Left ventricle myocardium inferior (tissue), 1 donor: Measurements from ENCODE around the gene NR2F1-AS1. TPM values are rescaled to one million over a fixed set of nuclear protein-coding genes. Genes with fewer than 3 reads are reported as not detected.

Experiments
- DNase-seq: peaks from one replicate; pipeline ENCODE4 v3.0.0-alpha.2; 2020
- H3K27ac ChIP-seq: fragments of 200-600 bp; replicated peaks from 2 replicates; pipeline ENCODE4 v1.8.0; 2021
- H3K27me3 ChIP-seq: fragments of 200-600 bp; 2 replicates; pipeline ENCODE4 v1.8.0; 2021; ENCODE audit warnings: low read depth
- H3K36me3 ChIP-seq: fragments of 200-600 bp; 2 replicates; pipeline ENCODE4 v1.8.0; 2021
- H3K4me1 ChIP-seq: fragments of 200-600 bp; 2 replicates; pipeline ENCODE4 v1.8.0; 2021
- H3K4me3 ChIP-seq: fragments of 200-600 bp; 2 replicates; pipeline ENCODE4 v1.8.0; 2021; ENCODE audit warnings: mild to moderate bottlenecking, moderate library complexity
- H3K9me3 ChIP-seq: fragments of 200-600 bp; replicated peaks from 2 replicates; pipeline ENCODE4 v1.8.0; 2021
- CTCF ChIP-seq: fragments of 200-600 bp; IDR thresholded peaks from 2 replicates; pipeline ENCODE4 v1.8.0; 2021; ENCODE audit warnings: antibody characterized with exemption, mild to moderate bottlenecking, borderline replicate concordance
- intact Hi-C: fragments of 100-400 bp; cut with micrococcal nuclease; formaldehyde crosslinking; loops from one replicate; pipeline ENCODE4 v1.11.0; 2022
- total RNA-seq: library from RNA; stranded (reverse); fragmentation: NEBNext Ultra II Directional; extraction: Animal tissue kit (Norgen Biotek cat#: 25700); gene quantifications from one replicate; pipeline ENCODE4 v1.2.1, GENCODE V29; 2021
- donor health status: DM: no; HTN: yes; CAD: no; lungs with severe emphysema.

The NR2F1-AS1 gene
- total RNA-seq, 1 donor from 2014 or later = 0.60 TPM

DNA sequence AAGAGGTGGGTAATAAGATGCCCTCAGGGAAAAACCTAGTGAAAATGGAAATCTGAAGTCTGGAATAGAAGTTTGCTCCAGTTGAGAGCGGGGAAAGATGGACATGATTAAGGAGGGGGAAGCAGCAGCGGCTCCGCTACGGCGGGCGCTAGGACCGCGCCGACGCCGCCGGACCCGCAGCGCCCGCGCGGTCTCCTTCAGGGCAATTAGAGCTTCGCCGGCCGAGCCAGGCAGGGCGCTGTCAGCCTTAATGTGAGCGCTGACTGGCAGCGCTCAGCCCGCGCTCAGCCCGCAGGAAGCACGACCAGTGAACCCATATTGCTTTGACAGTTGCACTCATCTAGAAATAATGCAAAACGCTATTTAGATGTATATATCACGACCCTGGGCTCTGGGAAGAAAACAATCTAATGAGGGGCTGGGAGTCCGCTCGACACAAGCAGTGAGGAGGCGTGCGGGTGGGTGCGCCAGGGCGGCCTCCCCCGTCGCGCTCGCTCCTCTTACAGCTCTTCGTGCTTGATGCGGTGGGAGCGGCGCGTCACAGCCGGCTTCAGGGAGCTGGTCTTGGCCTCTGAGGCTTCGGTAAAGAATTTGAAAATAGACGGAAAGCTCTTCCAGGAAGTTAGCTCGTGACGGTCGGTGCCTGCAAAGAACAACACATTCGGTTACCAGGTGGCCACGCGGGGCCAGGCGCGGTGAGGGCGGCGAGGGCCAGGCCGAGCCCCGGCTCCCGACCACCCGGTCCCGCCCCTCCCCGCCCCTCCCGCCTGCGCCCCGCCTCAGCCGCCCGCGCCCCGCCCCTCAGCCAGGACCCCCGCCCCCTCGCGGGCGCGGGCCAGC is 39.7 kb upstream of the NR2F1-AS1 start:
- no peaks in the 10 kb centered on the region for H3K36me3 ChIP-seq
- peaks cover 25% of the 10 kb centered on the region for H3K4me1 ChIP-seq
- DNase-seq = peak; percentile 61
- H3K27me3 ChIP-seq = no peaks in the 10 kb centered on the region
- peak; percentile 36 for TF ChIP-seq CTCF
- intact Hi-C loops = no loop called here
- H3K27ac ChIP-seq = peak overlapping the region; percentile 86
- H3K4me3 ChIP-seq = peak overlapping the region; percentile 85
- H3K9me3 ChIP-seq = no peaks in the 10 kb centered on the region

GRCh38 chr5:93616538-93617174 is 35.6 kb upstream of the NR2F1-AS1 start:
- TF ChIP-seq CTCF = no peak
- no peak overlapping the region for H3K4me3 ChIP-seq
- intact Hi-C loops = no loop called here
- no peaks in the 10 kb centered on the region for H3K9me3 ChIP-seq
- no peaks in the 10 kb centered on the region for H3K36me3 ChIP-seq
- no peak for DNase-seq
- H3K4me1 ChIP-seq = peaks cover 25% of the 10 kb centered on the region
- H3K27me3 ChIP-seq = peaks cover 37% of the 10 kb centered on the region
- no peak overlapping the region for H3K27ac ChIP-seq

GRCh38 chr5:93612855-93613243 is 31.8 kb upstream of the NR2F1-AS1 start:
- peaks cover 16% of the 10 kb centered on the region for H3K4me1 ChIP-seq
- no peak overlapping the region for H3K27ac ChIP-seq
- intact Hi-C loops = no loop called here
- DNase-seq = no peak
- peaks cover 75% of the 10 kb centered on the region for H3K27me3 ChIP-seq
- H3K4me3 ChIP-seq = no peak overlapping the region
- no peaks in the 10 kb centered on the region for H3K36me3 ChIP-seq
- no peaks in the 10 kb centered on the region for H3K9me3 ChIP-seq
- no peak for TF ChIP-seq CTCF

- no peaks in the 10 kb centered on the region for H3K36me3 ChIP-seq
- intact Hi-C loops = no loop called here
- no peak overlapping the region for H3K4me3 ChIP-seq
- no peak for DNase-seq
- no peak for TF ChIP-seq CTCF
- no peaks in the 10 kb centered on the region for H3K9me3 ChIP-seq
- peaks cover 22% of the 10 kb centered on the region for H3K4me1 ChIP-seq
- H3K27me3 ChIP-seq = peaks cover 81% of the 10 kb centered on the region
- H3K27ac ChIP-seq = no peak overlapping the region
Measured at GRCh38 chr5:93611976-93612854, 31.2 kb upstream of the NR2F1-AS1 start.

DNA sequence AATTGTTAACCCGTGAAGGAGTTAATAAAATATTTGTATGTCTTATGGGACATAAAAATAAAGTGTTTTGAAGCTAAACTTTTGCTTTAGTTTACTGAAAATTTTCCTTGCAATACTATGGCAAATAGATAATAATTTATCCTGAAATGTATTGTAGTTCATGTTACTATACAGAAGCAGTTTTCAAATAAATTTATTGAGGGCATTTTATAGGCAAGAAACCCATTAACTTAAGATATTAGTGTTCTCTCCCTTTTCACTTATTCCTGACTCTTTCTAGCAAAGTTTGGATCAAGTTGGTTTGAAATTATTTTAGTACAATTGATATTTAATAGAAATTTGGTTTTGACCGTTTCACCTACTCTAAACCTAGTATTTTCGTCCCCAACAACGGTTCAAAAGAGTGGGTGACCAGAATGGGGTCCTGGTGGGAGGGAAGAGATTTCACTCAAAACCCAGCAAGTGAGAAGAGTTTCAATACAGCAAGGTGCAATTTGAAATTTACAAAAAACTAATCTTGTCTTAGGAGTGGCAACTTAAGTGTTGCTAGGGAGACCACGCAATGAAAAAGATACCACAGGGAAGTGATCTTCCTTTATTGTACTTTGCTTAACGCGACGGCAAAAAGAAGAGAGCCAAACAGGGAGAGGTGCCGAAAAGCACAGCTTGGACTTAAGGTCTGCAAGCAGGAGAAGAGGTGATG is 30.4 kb upstream of the NR2F1-AS1 start:
- H3K27ac ChIP-seq = no peak overlapping the region
- intact Hi-C loops = no loop called here
- no peak for DNase-seq

More for the DNA sequence above, 30.4 kb upstream of the NR2F1-AS1 start:
- TF ChIP-seq CTCF = no peak
- H3K4me1 ChIP-seq = peaks cover 22% of the 10 kb centered on the region
- H3K9me3 ChIP-seq = no peaks in the 10 kb centered on the region
- H3K27me3 ChIP-seq = peaks cover 89% of the 10 kb centered on the region
- H3K36me3 ChIP-seq = no peaks in the 10 kb centered on the region
- no peak overlapping the region for H3K4me3 ChIP-seq
